ENCODE data around the gene FLT1.

The FLT1 gene

GRCh38 chr13:28327373-28328270 is 167.3 kb downstream of the FLT1 start:
- no peak overlapping the region for H3K27ac ChIP-seq (ENCODE audit: extremely low read depth, low read depth, low read length)
- ChIA-PET CTCF (interaction anchor here (0.7 kb wide), 2 partner anchors 300 to 307 kb away, joined by 3 read pairs; no protein-coding TSS in a partner anchor), POLR2A (no interaction called here)
- no peaks in the 10 kb centered on the region for H3K9me3 ChIP-seq (ENCODE audit: control insufficient read depth, insufficient read depth, low read depth, low read length)
- no peak overlapping the region for H3K4me3 ChIP-seq (ENCODE audit: low read depth, low read length)
- no peaks in the 10 kb centered on the region; the same call in 1 of the 2 replicates for H3K4me1 ChIP-seq (ENCODE audit: control insufficient read depth, insufficient read depth, low read length)
- H3K36me3 ChIP-seq (ENCODE audit: control insufficient read depth in 2 of 2, insufficient read depth in 1 of 2, low read length in 2 of 2): peaks cover 0 to 4% of the 10 kb centered on the region in 2 experiments; a peak in 1 of 3 replicates
- TF ChIP-seq FEZF1 (tag by site-specific recombination; IDR thresholded peaks at IDR 0.05): peak; percentile 81
- TF ChIP-seq ZNF701 (tag by site-specific recombination; IDR thresholded peaks at IDR 0.05): no peak
- TF ChIP-seq ZIC2 (tag by site-specific recombination; IDR thresholded peaks at IDR 0.05): no peak

GRCh38 chr13:28326056-28326455 is 168.9 kb downstream of the FLT1 start:
- Histone ChIP-seq H3K4me3 (ENCODE audit: low read depth, low read length) (no peak overlapping the region), H3K27ac (ENCODE audit: extremely low read depth, low read depth, low read length) (no peak overlapping the region), H3K4me1 (ENCODE audit: control insufficient read depth, insufficient read depth, low read length) (no peaks in the 10 kb centered on the region; the same call in 1 of the 2 replicates), H3K9me3 (ENCODE audit: control insufficient read depth, insufficient read depth, low read depth, low read length) (no peaks in the 10 kb centered on the region), H3K36me3 (ENCODE audit: control insufficient read depth in 2 of 2, insufficient read depth in 1 of 2, low read length in 2 of 2) (no peaks in the 10 kb centered on the region)
- ChIA-PET POLR2A (no interaction called here), CTCF (interaction anchor here (0.6 to 2.4 kb wide), 2 partner anchors 310 to 354 kb away, joined by 3 to 9 read pairs; no protein-coding TSS in a partner anchor)
- TF ChIP-seq ZNF114 (tag by site-specific recombination; IDR thresholded peaks at IDR 0.05): no peak

- H3K4me1 ChIP-seq (ENCODE audit: control insufficient read depth, insufficient read depth, low read length): no peaks in the 10 kb centered on the region; the same call in 1 of the 2 replicates
Observed at GRCh38 chr13:28325022-28325421, 169.9 kb downstream of the FLT1 start.

More at GRCh38 chr13:28325022-28325421, 169.9 kb downstream of the FLT1 start:
- H3K9me3 ChIP-seq (ENCODE audit: control insufficient read depth, insufficient read depth, low read depth, low read length): no peaks in the 10 kb centered on the region
- TF ChIP-seq ZNF394 (tag by site-specific recombination; IDR thresholded peaks at IDR 0.05; ENCODE audit: borderline replicate concordance) (no peak), ZNF530 (tag by site-specific recombination; IDR thresholded peaks at IDR 0.05; ENCODE audit: low read depth) (no peak), ZBTB8A (tag by site-specific recombination; IDR thresholded peaks at IDR 0.05) (no peak), ZBTB26 (tag by site-specific recombination; optimal IDR thresholded peaks at IDR 0.05) (no peak), ZNF747 (tag by site-specific recombination; IDR thresholded peaks at IDR 0.05) (no peak), ZNF10 (tag by site-specific recombination; IDR thresholded peaks at IDR 0.05) (no peak), ZNF548 (tag by site-specific recombination; IDR thresholded peaks at IDR 0.05) (no peak), MEIS1 (CRISPR knock-in tag; IDR thresholded peaks at IDR 0.05; ENCODE audit: borderline replicate concordance) (no peak), ZNF354C (tag by site-specific recombination; IDR thresholded peaks at IDR 0.05; ENCODE audit: borderline replicate concordance, low read depth) (no peak), SALL2 (tag by site-specific recombination; IDR thresholded peaks at IDR 0.05; ENCODE audit: borderline replicate concordance) (no peak), ZNF266 (tag by site-specific recombination; IDR thresholded peaks at IDR 0.05; ENCODE audit: low read depth) (no peak), SCRT1 (tag by site-specific recombination; IDR thresholded peaks at IDR 0.05; ENCODE audit: borderline replicate concordance) (no peak), ZNF280D (tag by site-specific recombination; IDR thresholded peaks at IDR 0.05) (no peak), IKZF3 (tag by site-specific recombination; IDR thresholded peaks at IDR 0.05) (no peak), ZBTB48 (tag by site-specific recombination; IDR thresholded peaks at IDR 0.05) (no peak), ZNF174 (tag by site-specific recombination; IDR thresholded peaks at IDR 0.05) (no peak), RBAK (tag by site-specific recombination; IDR thresholded peaks at IDR 0.05) (no peak), PRDM10 (tag by site-specific recombination; IDR thresholded peaks at IDR 0.05) (no peak)
- H3K36me3 ChIP-seq (ENCODE audit: control insufficient read depth in 2 of 2, insufficient read depth in 1 of 2, low read length in 2 of 2): no peaks in the 10 kb centered on the region
- CTCF ChIA-PET: interaction anchor here (0.6 to 2.4 kb wide), 8 partner anchors 8 to 468 kb away, joined by 3 to 9 read pairs (median 3); no protein-coding TSS in a partner anchor
- POLR2A ChIA-PET: no interaction called here
- H3K4me3 ChIP-seq (ENCODE audit: low read depth, low read length): no peak overlapping the region
- no peak overlapping the region for H3K27ac ChIP-seq (ENCODE audit: extremely low read depth, low read depth, low read length)
